ENCODE results near the gene UGT1A9.
A peak's percentile ranks its signal among the peaks of the same experiment; 100 is the strongest.
"Not testable (repeated sequence)": the region's sequence is repeated elsewhere in the genome, so short reads cannot be mapped to it uniquely, and the experiment has no call there.

Gene UGT1A9

GRCh38 chr2:233680361-233681045 lies 8.8 kb downstream of the UGT1A9 start:
- peak; percentile 20 for DNase-seq (ENCODE audit: low spot score)

DNA sequence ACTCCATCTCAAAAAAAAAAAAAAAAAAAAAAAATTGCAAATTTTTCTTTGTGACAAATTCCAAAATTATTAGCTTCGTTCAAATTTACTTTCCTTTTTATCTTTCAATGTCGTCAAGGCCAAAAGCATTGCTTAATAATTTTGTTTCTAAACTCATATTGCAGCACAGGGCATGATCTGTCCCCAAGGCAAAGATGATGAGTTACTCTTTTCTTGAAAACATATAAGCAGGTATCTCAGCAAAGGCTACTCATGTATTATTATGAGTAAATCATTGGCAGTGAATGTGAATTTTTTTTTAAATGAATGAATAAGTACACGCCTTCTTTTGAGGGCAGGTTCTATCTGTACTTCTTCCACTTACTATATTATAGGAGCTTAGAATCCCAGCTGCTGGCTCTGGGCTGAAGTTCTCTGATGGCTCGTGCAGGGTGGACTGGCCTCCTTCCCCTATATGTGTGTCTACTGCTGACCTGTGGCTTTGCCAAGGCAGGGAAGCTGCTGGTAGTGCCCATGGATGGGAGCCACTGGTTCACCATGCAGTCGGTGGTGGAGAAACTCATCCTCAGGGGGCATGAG lies 9.9 kb downstream of the UGT1A9 start, which contains the start of gene UGT1A7:
UGT1A7 (plus strand) TSS at position 381 of the 579 bp plus-strand sequence; CDS start at position 418, 37 bp downstream.
- DNase-seq (ENCODE audit: low spot score): no peak

DNA sequence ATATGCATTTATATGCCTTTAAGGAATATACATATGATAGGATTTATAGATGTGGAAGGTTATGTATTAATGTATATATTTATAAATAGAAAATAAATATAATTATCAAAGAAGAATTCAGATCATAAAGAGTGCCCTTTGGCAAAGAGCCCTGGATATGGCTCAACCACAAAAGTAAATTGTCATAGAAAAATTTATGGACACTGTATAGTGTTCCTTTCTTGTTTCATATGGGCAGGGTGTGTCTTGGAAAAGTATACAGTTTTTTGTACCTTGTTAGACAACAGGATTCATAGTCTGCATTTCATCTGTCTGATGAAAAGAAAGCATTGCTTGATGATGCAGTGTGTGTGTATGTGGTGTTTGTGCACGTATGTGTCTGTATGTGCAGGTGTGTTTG lies 12.9 kb downstream of the UGT1A9 start:
- DNase-seq (ENCODE audit: low spot score): no peak

- no peak for DNase-seq (ENCODE audit: low spot score)
Measured at GRCh38 chr2:233686928-233687327, 15.2 kb downstream of the UGT1A9 start.

DNA sequence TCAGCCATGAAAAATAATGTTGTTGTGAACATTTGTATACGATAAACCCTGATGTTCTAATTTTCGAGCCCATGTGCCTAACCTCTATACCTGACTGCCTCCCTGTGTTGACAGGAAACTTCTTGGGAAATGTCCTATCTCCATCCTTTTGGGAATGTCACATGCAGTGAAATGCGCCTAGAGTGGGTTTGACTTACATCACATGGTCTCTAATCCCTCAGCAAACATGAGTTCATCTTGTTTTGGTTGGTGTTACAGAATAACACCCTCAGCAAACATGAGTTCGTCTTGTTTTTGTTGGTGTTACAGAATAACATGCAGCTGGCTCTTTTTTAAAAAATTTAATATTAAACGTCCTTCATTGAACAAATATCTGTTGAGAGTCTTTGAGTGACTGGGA lies 16.6 kb downstream of the UGT1A9 start:
- no peak for DNase-seq (ENCODE audit: low spot score)

- no peak for DNase-seq (ENCODE audit: low spot score)
Measured at GRCh38 chr2:233689031-233689430, 17.3 kb downstream of the UGT1A9 start.

DNA sequence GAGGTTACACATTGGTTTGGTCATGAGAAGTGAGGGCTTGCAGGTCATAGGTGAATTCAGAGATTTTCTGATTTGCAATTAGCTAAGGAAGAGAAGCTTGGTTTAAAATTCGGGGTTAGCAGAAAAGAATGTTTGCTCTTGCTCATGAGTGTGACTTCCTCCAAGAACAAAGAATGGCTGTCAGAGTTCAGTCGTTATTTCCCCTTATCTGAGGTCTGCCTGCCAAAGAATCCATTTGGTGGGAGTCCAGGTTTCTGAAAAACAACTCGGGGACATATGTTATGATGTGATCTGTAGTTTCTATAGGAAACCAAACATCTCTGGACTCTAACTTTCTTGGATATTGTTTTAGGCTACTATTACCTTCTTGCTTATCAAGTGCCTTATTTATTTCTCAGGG lies 17.8 kb downstream of the UGT1A9 start:
- peak; percentile 13 for DNase-seq (ENCODE audit: low spot score)

- DNase-seq (ENCODE audit: low spot score): peak; percentile 70
Measured at GRCh38 chr2:233690444-233690843, 18.7 kb downstream of the UGT1A9 start.

DNA sequence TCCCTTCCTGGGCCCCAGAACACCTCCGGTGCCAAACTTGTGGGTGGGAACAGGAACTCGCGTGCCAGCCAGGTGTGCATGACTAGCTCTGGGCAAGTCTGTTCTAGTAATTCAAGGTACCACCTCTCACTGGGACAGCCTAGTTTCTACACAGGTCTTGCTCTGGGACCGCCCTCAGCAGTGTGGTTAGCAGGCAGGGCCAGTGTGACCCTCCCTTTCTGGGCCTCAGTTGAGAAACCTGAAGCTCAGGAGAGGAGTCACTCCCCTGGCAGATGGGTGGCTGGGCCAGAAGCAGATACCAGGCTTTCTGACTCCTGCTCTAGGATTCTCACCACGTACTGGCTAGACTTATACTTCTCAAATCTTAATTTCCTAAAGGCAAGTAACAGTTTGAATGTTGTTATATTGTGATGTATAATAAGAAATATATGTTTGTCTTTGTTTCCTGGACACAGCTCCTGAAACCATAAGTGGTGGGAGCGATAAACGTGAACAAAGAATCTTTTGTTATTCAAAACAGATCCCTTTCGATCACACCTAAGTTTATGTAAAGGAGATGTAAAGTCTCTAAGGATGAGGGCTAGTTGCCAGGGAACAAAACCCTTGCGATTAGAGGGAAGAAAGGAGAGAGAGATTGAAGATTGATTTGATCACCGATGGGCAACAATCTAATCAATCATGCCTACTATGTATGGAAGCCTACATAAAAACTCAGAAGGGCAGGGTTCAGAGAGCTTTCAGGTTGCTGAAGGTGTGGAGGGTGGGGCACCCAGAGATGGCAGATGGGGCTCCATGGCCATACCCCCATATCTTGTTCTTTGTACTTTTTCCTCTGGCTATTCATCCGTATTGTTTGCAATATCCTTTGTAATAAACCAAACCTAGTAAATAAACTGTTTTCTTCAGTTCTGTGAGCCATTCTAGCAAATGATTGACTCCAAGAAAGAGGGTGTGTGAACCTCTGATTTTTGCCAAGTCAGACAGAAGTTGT lies 20.0 kb downstream of the UGT1A9 start:
- peak; percentile 78 for DNase-seq (ENCODE audit: low spot score)

DNA sequence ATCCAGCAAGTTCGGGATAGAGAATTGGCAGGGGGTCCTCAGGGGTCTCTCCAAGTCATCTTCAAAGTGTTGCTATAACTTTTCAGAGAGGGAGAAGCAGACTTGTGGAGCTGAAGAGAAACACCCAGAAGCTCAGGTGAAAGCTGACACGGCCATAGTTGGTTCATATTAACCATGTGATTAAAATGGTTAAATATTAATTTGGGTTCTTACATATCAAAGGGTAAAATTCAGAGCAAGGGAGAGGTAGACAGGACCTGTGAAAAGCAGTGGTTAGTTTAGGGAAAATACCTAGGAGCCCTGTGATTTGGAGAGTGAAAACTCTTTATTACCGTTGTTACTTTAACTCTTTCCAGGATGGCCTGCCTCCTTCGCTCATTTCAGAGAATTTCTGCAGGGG lies 20.9 kb downstream of the UGT1A9 start, which contains the start of gene UGT1A6:
UGT1A6 (plus strand) TSS at position 243 of the 400 bp plus-strand sequence; CDS start at position 358, 115 bp downstream.
- peak; percentile 68 for DNase-seq (ENCODE audit: low spot score)

DNA sequence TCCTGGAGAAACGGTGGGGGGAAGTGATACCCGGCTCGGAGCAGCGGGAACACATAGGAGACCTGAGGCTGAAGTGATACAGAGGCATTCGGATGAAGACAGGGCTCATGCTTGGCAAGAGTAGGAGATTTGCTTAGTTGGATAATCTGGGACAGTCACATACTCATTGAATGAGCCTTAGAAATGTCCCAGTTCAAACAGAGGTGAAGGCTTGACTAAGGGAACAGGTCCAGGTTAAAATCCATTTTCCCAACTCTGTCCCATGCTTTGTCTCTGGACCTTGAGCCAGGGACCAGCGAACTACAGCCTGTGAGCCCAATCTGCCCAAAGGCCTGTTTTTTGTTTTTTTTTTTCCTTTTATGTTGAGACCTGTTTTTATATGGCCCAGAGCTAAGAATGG lies 22.3 kb downstream of the UGT1A9 start:
- peak; percentile 44 for DNase-seq (ENCODE audit: low spot score)

DNA sequence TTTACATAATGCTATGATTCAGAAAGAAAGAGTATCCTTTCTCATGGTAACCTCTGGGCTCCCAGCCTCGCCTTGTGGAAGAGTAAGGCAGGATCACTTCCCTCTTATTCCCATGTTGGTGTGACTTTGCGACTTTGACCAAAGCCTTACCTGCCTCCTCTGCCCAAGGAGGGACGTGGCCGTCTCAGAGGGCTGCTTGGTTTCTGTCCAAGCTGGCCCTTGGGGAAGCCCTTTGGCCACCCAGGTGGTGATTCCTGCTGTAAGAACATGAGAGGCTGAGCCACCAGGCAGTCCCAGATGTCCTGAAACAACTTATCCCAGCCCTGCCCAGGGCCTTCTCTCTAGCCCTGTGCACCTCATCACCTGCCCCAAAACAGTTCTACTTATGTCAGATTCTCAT lies 27.0 kb downstream of the UGT1A9 start:
- DNase-seq (ENCODE audit: low spot score): peak; percentile 21

DNA sequence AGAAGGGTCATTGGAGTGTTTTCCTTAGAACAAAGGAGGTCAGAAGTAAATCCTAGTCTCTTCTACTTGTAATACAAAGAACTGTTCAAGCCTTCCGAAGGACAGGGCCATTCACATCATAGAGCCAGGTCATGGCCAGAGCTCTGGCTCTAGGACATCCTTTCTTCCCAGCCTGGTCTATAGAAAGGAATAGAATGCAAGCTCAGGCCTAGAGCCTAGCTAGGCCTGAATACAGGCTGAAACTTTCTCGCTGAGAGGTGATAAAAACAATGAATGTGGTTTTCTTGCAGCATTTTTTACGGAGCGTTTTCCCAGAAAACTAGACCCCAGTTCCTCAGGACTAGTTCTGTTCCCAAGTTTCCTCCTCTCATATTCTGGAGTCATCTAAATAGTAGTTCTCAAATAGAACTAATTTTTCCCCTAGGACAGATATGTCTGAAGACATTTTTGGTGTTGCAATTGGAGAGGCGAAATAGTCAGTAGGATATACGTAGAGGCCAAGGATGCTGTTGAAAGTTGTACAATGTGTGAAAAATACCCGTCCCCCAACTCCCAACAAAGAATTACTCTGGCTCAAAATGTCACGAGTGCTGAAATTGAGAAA lies 27.8 kb downstream of the UGT1A9 start:
- no peak for DNase-seq (ENCODE audit: low spot score)

DNA sequence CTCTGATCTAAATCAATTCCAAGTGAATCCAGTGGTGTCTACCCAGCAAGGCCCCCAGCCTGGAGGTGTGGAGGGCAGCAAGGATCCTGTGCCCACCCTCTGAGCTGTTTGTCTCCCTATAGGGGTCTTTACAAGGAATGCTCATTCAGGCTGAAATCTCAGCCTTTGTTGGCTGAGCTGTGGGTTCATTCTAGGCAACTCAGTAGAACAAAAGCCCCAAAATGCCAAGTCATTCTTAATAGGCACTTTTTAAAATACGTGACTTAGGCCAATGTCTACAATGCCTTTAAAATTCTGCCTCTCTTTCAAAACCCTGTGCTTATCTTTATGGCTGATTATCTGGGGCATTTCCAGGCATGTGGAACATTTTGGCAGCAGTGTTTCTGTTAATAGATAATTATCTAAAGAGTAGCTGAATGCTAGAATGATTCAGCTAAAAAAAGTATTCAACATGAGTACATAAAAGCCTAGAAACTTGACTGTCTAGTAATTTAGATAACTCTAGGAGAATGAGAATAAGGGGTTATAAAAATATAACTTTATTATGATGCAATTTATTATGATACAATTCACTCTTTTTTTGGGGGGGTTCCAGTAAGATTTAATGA lies 28.4 kb downstream of the UGT1A9 start:
- peak; percentile 90 for DNase-seq (ENCODE audit: low spot score)

GRCh38 chr2:233700842-233701241 lies 29.1 kb downstream of the UGT1A9 start:
- DNase-seq (ENCODE audit: low spot score): not testable (repeated sequence)

DNA sequence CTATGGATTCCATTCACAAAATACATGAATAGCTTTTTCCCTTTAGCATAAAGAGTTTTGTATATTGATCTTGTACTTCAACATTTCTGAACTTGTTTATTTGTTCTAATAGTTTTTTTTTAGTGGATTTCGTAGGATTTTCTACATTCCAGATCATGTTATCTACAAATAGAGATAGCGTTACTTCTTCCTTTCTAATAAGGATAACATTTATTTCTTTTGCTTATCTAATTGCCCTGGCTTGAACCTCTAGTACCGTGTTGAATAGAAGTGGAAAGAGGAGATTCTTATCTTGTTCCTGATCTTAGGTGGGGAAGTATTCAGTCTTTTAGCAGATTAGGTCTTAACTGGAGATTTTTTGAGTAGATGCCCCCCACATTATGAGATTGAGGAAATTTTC lies 30.5 kb downstream of the UGT1A9 start:
- no peak for DNase-seq (ENCODE audit: low spot score)

DNA sequence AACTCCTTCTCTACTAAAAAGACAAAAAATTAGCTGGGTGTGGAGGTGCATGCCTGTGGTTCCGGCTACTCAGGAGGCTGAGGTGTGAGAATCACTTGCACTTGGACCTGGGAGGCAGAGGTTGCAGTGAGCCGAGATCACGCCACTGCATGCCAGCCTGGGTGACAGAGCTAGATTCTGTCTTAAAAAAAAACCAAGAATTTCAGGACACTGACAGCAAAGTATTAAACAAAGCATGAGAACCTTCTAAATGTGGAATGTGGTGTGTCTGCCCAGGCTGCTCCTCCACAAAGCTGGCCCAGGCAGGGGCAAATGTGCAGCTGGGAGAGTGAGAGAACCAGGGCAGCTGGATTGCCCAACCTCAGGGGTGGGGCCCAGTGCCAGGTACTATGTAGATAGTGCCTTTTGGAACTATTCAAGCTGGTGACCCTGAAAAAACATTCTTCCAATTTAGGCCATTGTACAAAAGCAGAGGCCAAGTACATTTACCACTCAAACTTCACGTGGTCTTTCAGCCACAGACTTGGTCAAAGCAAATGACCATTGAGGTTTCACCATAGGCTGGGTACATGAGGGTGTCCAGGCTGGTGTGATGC lies 34.3 kb downstream of the UGT1A9 start:
- peak; percentile 46 for DNase-seq (ENCODE audit: low spot score)

- DNase-seq (ENCODE audit: low spot score): peak; percentile 70
Measured at GRCh38 chr2:233706720-233707119, 35.0 kb downstream of the UGT1A9 start.

- DNase-seq (ENCODE audit: low spot score): no peak
Measured at GRCh38 chr2:233707940-233708644, 36.4 kb downstream of the UGT1A9 start.

DNA sequence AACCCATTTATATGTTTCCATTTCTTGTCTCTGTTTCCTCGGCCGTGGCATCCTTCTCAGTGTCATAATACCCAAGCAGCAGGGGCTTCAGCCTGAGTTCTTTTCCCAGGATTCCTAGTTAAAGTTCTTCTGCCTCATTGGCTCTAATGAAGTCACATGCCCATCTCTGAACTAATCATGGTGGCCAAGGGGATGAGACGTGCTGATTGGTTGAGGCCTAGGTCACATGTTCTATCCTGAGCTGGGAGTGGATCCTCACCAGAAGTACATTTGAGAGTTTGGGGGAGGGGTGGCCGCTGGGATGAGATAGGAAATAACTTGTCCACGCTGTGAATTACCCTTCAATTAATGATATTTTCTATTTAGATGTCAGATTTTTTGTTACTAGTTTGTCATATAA lies 37.2 kb downstream of the UGT1A9 start:
- DNase-seq (ENCODE audit: low spot score): no peak

Data from kidney tubule cell (primary cell).